AG04450 (cell line): ENCODE measurements around the gene MSMP. TPM values are rescaled to one million over a fixed set of nuclear protein-coding genes. Genes with fewer than 3 reads are reported as not detected.

Source experiments
- CTCF ChIA-PET: fragments of 300-600, 350-600 bp; formaldehyde crosslinking; extraction: SDS; loops from one replicate; lab custom pipeline; 2022; ENCODE audit warnings: antibody characterized with exemption, inconsistent platforms; lab: Charles Lee
- POLR2A ChIA-PET: fragments of 350-600 bp; formaldehyde crosslinking; extraction: SDS; loops from one replicate; lab custom pipeline; 2021; ENCODE audit warnings: antibody characterized with exemption, inconsistent platforms; lab: Yijun Ruan, JAX
- DNase-seq: peaks from one replicate; pipeline ENCODE4 v3.0.0-alpha.2; 2011; ENCODE audit warnings: low read depth, low spot score
- H3K27ac ChIP-seq: one replicate; pipeline ENCODE4 v1.5.1; 2012; ENCODE audit warnings: low read depth, low read length, control low read depth
- H3K27me3 ChIP-seq: one replicate; pipeline ENCODE4 v1.6.0; 2012; ENCODE audit warnings: low read length; ENCODE audit not compliant: control insufficient read depth, insufficient read depth
- H3K4me3 ChIP-seq: 2 replicates; pipeline ENCODE4 v1.5.1; 2011; ENCODE audit warnings: mild to moderate bottlenecking, low read depth, low read length, control low read depth
- H3K9me3 ChIP-seq: 2 replicates; pipeline ENCODE4 v1.5.1; 2012; ENCODE audit warnings: low read length; ENCODE audit not compliant: control insufficient read depth, insufficient read depth
- polyA plus RNA-seq: library from polyadenylated mRNA; depleted of rRNA; stranded (reverse); fragments of >200 nt; gene quantifications from 2 replicates; pipeline ENCODE4 v1.2.3, GENCODE V29; 2011
- TF ChIP-seq, protein P1 (sequence below): IDR thresholded peaks from 2 replicates; pipeline ENCODE4 v1.5.1; 2011; ENCODE audit warnings: low read depth, low read length, control low read depth, inconsistent platforms

The MSMP gene
- polyA plus RNA-seq, 1 experiment, result not detected

GRCh38 chr9:35767458-35767857, 13.4 kb upstream of the MSMP start:
- ChIA-PET CTCF (no interaction called here), POLR2A (no interaction called here)
- TF ChIP-seq, protein P1, sequence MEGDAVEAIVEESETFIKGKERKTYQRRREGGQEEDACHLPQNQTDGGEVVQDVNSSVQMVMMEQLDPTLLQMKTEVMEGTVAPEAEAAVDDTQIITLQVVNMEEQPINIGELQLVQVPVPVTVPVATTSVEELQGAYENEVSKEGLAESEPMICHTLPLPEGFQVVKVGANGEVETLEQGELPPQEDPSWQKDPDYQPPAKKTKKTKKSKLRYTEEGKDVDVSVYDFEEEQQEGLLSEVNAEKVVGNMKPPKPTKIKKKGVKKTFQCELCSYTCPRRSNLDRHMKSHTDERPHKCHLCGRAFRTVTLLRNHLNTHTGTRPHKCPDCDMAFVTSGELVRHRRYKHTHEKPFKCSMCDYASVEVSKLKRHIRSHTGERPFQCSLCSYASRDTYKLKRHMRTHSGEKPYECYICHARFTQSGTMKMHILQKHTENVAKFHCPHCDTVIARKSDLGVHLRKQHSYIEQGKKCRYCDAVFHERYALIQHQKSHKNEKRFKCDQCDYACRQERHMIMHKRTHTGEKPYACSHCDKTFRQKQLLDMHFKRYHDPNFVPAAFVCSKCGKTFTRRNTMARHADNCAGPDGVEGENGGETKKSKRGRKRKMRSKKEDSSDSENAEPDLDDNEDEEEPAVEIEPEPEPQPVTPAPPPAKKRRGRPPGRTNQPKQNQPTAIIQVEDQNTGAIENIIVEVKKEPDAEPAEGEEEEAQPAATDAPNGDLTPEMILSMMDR, result no peak

GRCh38 chr9:35766997-35767396, 12.9 kb upstream of the MSMP start:
- ChIA-PET POLR2A (no interaction called here), CTCF (no interaction called here)
- DNase-seq, result no peak
- peaks cover 30% of the 10 kb centered on the region for H3K27me3 ChIP-seq
- no peak overlapping the region for H3K4me3 ChIP-seq
- H3K27ac ChIP-seq, result no peak overlapping the region
- TF ChIP-seq, protein P1, result no peak
- H3K9me3 ChIP-seq, result no peaks in the 10 kb centered on the region

More at GRCh38 chr9:35767458-35767857, 13.4 kb upstream of the MSMP start:
- no peak overlapping the region for H3K4me3 ChIP-seq
- DNase-seq, result no peak
- no peak overlapping the region for H3K27ac ChIP-seq
- no peaks in the 10 kb centered on the region for H3K9me3 ChIP-seq
- H3K27me3 ChIP-seq, result peaks cover 28% of the 10 kb centered on the region

- ChIA-PET POLR2A (no interaction called here), CTCF (no interaction called here)
Observed at GRCh38 chr9:35763803-35764202, 9.7 kb upstream of the MSMP start.

GRCh38 chr9:35763181-35763580, 9.1 kb upstream of the MSMP start:
- Histone ChIP-seq H3K4me3 (no peak overlapping the region), H3K27me3 (peaks cover 13% of the 10 kb centered on the region), H3K9me3 (no peaks in the 10 kb centered on the region), H3K27ac (no peak overlapping the region)
- TF ChIP-seq, protein P1, result no peak
- ChIA-PET POLR2A (no interaction called here), CTCF (no interaction called here)
- DNase-seq, result no peak

More at GRCh38 chr9:35763803-35764202, 9.7 kb upstream of the MSMP start:
- Histone ChIP-seq H3K27me3 (peaks cover 15% of the 10 kb centered on the region), H3K27ac (no peak overlapping the region), H3K4me3 (no peak overlapping the region), H3K9me3 (no peaks in the 10 kb centered on the region)
- TF ChIP-seq, protein P1, result no peak
- DNase-seq, result no peak

DNA sequence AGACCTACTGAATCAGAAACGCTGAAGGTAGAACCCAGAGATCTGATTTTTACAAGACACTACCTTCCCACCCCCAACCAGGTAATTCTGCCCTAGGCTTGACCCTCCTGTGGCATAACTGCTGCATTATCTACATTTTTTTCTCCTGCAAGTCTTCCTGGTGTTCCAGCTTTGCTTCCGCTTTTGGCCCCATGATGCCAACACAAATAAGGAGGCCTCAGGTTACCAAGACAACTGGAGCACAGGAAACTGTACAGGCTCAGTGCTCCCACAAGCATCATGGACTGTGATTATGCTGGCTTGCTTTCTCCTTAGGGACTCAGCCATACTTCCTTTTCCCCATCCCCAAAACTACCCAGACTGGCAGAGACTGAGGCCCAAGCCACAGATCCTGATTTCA, 6.6 kb upstream of the MSMP start:
- DNase-seq, result no peak
- ChIA-PET CTCF (interaction anchor here (0.6 to 0.8 kb wide), 3 partner anchors 30 to 678 kb away, joined by 3 to 5 read pairs (median 4); no protein-coding TSS in a partner anchor), POLR2A (no interaction called here)
- Histone ChIP-seq H3K9me3 (no peaks in the 10 kb centered on the region), H3K27ac (no peak overlapping the region), H3K4me3 (no peak overlapping the region), H3K27me3 (peaks cover 14% of the 10 kb centered on the region)
- TF ChIP-seq, protein P1, result no peak
